Prostate gland (tissue), 2 donors: ENCODE measurements around the gene DNAJB5. TPM values are rescaled to one million over a fixed set of nuclear protein-coding genes. Genes with fewer than 3 reads are reported as not detected.

Source experiments
- DNase-seq: peaks from one replicate; pipeline ENCODE4 v3.0.0-alpha.2; 2019; ENCODE audit warnings: low spot score
- H3K27ac ChIP-seq, 2 donors: fragments of 200-600 bp; sonication (generic); 2 replicates each; pipeline ENCODE4 v1.5.1; 2017 to 2019
- H3K27me3 ChIP-seq: fragments of 200-600 bp; sonication (generic); replicated peaks from 2 replicates; pipeline ENCODE4 v1.5.1; 2019; ENCODE audit not compliant: insufficient read depth
- H3K36me3 ChIP-seq, 2 donors: fragments of 200-600 bp; sonication (generic); 1 replicate in 1 of 2; 2 replicates in 1 of 2; pipeline versions ENCODE4 v1.5.1 to v1.8.1; 2017 to 2019
- H3K4me1 ChIP-seq: fragments of 200-600 bp; sonication (generic); replicated peaks from 2 replicates; pipeline ENCODE4 v1.5.1; 2019
- H3K4me3 ChIP-seq, 2 donors: fragments of 200-600 bp; sonication (generic); 2 replicates each; pipeline ENCODE4 v1.5.1; 2017 to 2019
- H3K9me3 ChIP-seq: fragments of 200-600 bp; sonication (generic); 2 replicates; pipeline ENCODE4 v1.5.1; 2017
- POLR2A ChIP-seq: fragments of 450-650 bp; IDR thresholded peaks from one replicate; pipeline ENCODE4 v1.6.1; 2016; ENCODE audit warnings: antibody characterized with exemption, mild to moderate bottlenecking
- POLR2AphosphoS5 ChIP-seq: sonication (generic); formaldehyde crosslinking; IDR thresholded peaks from one replicate; pipeline ENCODE4 v1.6.1; 2017; ENCODE audit warnings: antibody characterized with exemption
- WGBS: methylation state at CpG from one replicate; pipeline ENCODE4 v1.1.5; 2018; 5-methylcytosine and 5-hydroxymethylcytosine counted together
- intact Hi-C: fragments of 100-400 bp; cut with DNase I; formaldehyde crosslinking; loops from one replicate; pipeline ENCODE4 v1.14.2; 2022
- total RNA-seq, 2 donors: library from RNA; depleted of rRNA; stranded (reverse); fragments of >200 nt; gene quantifications; one replicate each; pipeline ENCODE4 v1.1.0, GENCODE V29; 2016
- TF ChIP-seq, protein P1 (sequence below), 4 experiments: fragments of 200-600 bp in 2 of 4; fragments of 450-650 bp in 2 of 4; sonication (generic) in 2 of 4; IDR thresholded peaks; 1 replicate in 3 of 4; 2 replicates in 1 of 4; pipeline ENCODE4 v1.5.1; 2016 to 2019; ENCODE audit warnings: antibody characterized with exemption in 4 of 4, mild to moderate bottlenecking in 2 of 4, moderate library complexity in 2 of 4

Gene DNAJB5
- total RNA-seq, 2 donors from 2014 or later, result 16.5 to 43.3 TPM

DNA sequence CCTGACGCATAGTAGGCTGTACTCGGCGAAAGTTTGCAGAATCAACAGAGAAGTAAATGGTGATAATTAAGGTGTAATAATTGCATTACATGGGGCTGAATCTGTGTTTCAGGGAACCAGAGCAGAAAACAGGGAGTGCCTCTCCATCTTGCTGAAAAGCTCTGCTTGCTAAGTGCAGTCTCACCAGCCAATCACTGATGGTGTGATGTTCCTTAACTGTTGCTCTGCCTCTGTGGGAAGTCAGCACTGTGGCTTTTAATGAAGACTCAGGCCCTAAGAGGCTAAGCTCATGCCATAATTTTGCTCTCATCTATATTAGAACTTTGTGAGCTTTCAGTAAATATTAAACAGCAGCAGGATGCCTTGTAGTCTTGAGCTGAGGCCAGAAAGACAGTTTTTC, 27.0 kb upstream of the DNAJB5 start:
- 80% methylated on average over 3 of the region's 3 CpGs for WGBS
- Histone ChIP-seq H3K27me3 (peaks cover 4% of the 10 kb centered on the region), H3K4me3 (no peak overlapping the region), H3K4me1 (no peaks in the 10 kb centered on the region), H3K36me3 (no peaks in the 10 kb centered on the region), H3K27ac (no peak overlapping the region), H3K9me3 (no peaks in the 10 kb centered on the region)
- intact Hi-C loops, result no loop called here
- TF ChIP-seq, protein P1, sequence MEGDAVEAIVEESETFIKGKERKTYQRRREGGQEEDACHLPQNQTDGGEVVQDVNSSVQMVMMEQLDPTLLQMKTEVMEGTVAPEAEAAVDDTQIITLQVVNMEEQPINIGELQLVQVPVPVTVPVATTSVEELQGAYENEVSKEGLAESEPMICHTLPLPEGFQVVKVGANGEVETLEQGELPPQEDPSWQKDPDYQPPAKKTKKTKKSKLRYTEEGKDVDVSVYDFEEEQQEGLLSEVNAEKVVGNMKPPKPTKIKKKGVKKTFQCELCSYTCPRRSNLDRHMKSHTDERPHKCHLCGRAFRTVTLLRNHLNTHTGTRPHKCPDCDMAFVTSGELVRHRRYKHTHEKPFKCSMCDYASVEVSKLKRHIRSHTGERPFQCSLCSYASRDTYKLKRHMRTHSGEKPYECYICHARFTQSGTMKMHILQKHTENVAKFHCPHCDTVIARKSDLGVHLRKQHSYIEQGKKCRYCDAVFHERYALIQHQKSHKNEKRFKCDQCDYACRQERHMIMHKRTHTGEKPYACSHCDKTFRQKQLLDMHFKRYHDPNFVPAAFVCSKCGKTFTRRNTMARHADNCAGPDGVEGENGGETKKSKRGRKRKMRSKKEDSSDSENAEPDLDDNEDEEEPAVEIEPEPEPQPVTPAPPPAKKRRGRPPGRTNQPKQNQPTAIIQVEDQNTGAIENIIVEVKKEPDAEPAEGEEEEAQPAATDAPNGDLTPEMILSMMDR (IDR thresholded peaks at IDR 0.05), result no peak
- no peak for TF ChIP-seq POLR2AphosphoS5
- TF ChIP-seq POLR2A, result no peak
- DNase-seq, result no peak

GRCh38 chr9:34963552-34963951, 26.0 kb upstream of the DNAJB5 start:
- H3K9me3 ChIP-seq, result no peaks in the 10 kb centered on the region
- no peak overlapping the region for H3K4me3 ChIP-seq
- H3K27ac ChIP-seq, result no peak overlapping the region
- no peak for DNase-seq
- TF ChIP-seq POLR2AphosphoS5 (no peak), POLR2A (no peak)
- TF ChIP-seq, protein P1 (IDR thresholded peaks at IDR 0.05), result no peak
- whole genome bisulfite sequencing, result 69% methylated on average over 2 of the region's 2 CpGs
- no peaks in the 10 kb centered on the region for H3K4me1 ChIP-seq
- H3K36me3 ChIP-seq, result no peaks in the 10 kb centered on the region
- H3K27me3 ChIP-seq, result peaks cover 4% of the 10 kb centered on the region
- intact Hi-C loops, result no loop called here

- Histone ChIP-seq H3K27me3 (peaks cover 4% of the 10 kb centered on the region), H3K27ac (no peak overlapping the region), H3K36me3 (no peaks in the 10 kb centered on the region), H3K4me1 (no peaks in the 10 kb centered on the region), H3K9me3 (no peaks in the 10 kb centered on the region), H3K4me3 (no peak overlapping the region)
- intact Hi-C loops, result no loop called here
- no peak for DNase-seq
- WGBS, result 49% methylated on average over 3 of the region's 3 CpGs
- TF ChIP-seq POLR2A (no peak), POLR2AphosphoS5 (no peak)
- TF ChIP-seq, protein P1 (IDR thresholded peaks at IDR 0.05), result no peak
Measured at GRCh38 chr9:34964458-34964857, 25.1 kb upstream of the DNAJB5 start.

DNA sequence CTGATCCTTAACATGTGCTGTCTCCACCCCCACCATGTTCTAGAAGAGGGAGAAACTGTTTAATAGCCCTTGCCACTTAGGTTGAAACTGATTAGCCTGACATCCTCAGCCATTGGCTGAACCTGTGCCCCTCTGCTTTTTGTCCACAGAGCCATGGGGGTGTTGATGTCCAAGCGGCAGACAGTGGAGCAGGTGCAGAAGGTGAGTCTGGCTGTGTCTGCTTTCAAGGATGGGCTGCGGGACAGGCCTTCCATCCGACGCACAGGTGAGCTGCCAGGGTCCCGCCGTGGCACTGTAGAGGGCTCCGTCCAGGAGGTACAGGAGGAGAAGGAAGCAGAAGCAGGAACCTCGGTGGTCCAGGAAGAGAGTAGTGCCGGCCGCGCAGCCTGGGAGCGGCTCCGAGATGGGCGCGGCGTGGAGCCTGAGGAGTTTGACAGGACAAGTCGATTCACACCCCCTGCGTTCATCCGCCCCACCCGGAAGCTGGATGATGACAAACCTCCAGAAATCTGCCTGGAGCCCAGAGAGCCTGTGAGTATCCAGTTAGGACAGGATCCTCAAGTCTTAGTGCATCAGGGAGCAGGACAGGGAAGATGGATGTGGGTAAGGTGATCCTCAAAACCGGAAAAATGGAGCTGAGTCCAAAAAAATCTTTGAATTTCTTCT, 18.3 kb upstream of the DNAJB5 start:
- Histone ChIP-seq H3K4me1 (no peaks in the 10 kb centered on the region), H3K27ac (no peak overlapping the region), H3K36me3 (no peaks in the 10 kb centered on the region), H3K27me3 (no peaks in the 10 kb centered on the region), H3K9me3 (no peaks in the 10 kb centered on the region), H3K4me3 (no peak overlapping the region)
- WGBS, result 93% methylated on average over 21 of the region's 21 CpGs
- intact Hi-C loops, result no loop called here
- no peak for DNase-seq
- no peak for TF ChIP-seq POLR2A
- TF ChIP-seq, protein P1 (IDR thresholded peaks at IDR 0.05), result no peak
- TF ChIP-seq POLR2AphosphoS5, result no peak

- no peak for DNase-seq
- no peak for TF ChIP-seq POLR2AphosphoS5
- TF ChIP-seq POLR2A, result no peak
- TF ChIP-seq, protein P1 (IDR thresholded peaks at IDR 0.05), result no peak
- no peaks in the 10 kb centered on the region for H3K4me1 ChIP-seq
- no peak overlapping the region for H3K4me3 ChIP-seq
- no peaks in the 10 kb centered on the region for H3K9me3 ChIP-seq
- H3K27me3 ChIP-seq, result no peaks in the 10 kb centered on the region
- H3K27ac ChIP-seq, result no peak overlapping the region
- 96% methylated on average over 2 of the region's 2 CpGs for WGBS
- intact Hi-C loops, result no loop called here
- no peaks in the 10 kb centered on the region for H3K36me3 ChIP-seq
Measured at GRCh38 chr9:34974664-34975063, 14.9 kb upstream of the DNAJB5 start.
